HEK293 (cell line): ENCODE data around the gene RALGAPA2.

ENCODE experiments used
- GLI4 ChIP-seq: fragments of 450-650 bp; formaldehyde crosslinking; IDR thresholded peaks from 2 replicates; pipeline ENCODE4 v1.5.1; 2016; ENCODE audit warnings: missing biosample characterization, missing genetic modification characterization
- ZBTB48 ChIP-seq: fragments of 450-650 bp; formaldehyde crosslinking; IDR thresholded peaks from 2 replicates; pipeline ENCODE4 v1.5.1; 2016; ENCODE audit warnings: missing biosample characterization, missing genetic modification characterization
- ZNF114 ChIP-seq: fragments of 450-650 bp; formaldehyde crosslinking; IDR thresholded peaks from 2 replicates; pipeline ENCODE4 v1.5.0; 2017; ENCODE audit warnings: missing biosample characterization, missing genetic modification characterization
- ZNF292 ChIP-seq: fragments of 450-650 bp; formaldehyde crosslinking; IDR thresholded peaks from 2 replicates; pipeline ENCODE4 v1.5.1; 2016; ENCODE audit warnings: low read depth, missing biosample characterization, missing genetic modification characterization, borderline replicate concordance
- TF ChIP-seq, protein P1 (sequence below): fragments of 450-650 bp; formaldehyde crosslinking; IDR thresholded peaks from 2 replicates; pipeline ENCODE4 v1.5.1; 2017; ENCODE audit warnings: missing biosample characterization, mild to moderate bottlenecking, missing genetic modification characterization, moderate library complexity
- TF ChIP-seq, protein P2 (sequence below): fragments of 450-650 bp; formaldehyde crosslinking; IDR thresholded peaks from 2 replicates; pipeline ENCODE4 v1.5.1; 2016; ENCODE audit warnings: missing biosample characterization, missing genetic modification characterization
- TF ChIP-seq, protein P3 (sequence below): fragments of 450-650 bp; formaldehyde crosslinking; IDR thresholded peaks from 2 replicates; pipeline ENCODE4; 2016; ENCODE audit warnings: missing biosample characterization, missing genetic modification characterization

DNA sequence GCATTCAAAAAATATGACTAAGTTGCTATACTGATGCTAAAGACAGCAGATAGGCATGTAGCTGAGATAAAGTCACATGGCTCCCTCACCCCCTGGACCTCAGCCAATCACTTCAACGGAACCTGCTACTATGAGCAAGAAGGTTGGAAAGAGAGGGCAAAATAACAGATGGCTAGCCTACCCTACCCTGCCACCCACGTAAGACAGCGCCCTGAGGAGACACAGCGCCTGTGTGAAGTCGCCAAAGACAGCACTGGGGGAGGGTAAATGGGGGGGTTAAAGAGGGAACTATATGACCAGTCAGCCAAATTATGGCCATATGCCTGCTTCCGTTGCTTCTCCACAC, 163.2 kb downstream of the RALGAPA2 start:
- TF ChIP-seq GLI4 (tag by site-specific recombination) (no peak), ZNF114 (tag by site-specific recombination) (no peak), ZBTB48 (no peak), ZNF292 (tag by site-specific recombination) (no peak)
- TF ChIP-seq, protein P1, sequence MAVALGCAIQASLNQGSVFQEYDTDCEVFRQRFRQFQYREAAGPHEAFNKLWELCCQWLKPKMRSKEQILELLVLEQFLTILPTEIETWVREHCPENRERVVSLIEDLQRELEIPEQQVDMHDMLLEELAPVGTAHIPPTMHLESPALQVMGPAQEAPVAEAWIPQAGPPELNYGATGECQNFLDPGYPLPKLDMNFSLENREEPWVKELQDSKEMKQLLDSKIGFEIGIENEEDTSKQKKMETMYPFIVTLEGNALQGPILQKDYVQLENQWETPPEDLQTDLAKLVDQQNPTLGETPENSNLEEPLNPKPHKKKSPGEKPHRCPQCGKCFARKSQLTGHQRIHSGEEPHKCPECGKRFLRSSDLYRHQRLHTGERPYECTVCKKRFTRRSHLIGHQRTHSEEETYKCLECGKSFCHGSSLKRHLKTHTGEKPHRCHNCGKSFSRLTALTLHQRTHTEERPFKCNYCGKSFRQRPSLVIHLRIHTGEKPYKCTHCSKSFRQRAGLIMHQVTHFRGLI (tag by site-specific recombination) = no peak
- TF ChIP-seq, protein P2, sequence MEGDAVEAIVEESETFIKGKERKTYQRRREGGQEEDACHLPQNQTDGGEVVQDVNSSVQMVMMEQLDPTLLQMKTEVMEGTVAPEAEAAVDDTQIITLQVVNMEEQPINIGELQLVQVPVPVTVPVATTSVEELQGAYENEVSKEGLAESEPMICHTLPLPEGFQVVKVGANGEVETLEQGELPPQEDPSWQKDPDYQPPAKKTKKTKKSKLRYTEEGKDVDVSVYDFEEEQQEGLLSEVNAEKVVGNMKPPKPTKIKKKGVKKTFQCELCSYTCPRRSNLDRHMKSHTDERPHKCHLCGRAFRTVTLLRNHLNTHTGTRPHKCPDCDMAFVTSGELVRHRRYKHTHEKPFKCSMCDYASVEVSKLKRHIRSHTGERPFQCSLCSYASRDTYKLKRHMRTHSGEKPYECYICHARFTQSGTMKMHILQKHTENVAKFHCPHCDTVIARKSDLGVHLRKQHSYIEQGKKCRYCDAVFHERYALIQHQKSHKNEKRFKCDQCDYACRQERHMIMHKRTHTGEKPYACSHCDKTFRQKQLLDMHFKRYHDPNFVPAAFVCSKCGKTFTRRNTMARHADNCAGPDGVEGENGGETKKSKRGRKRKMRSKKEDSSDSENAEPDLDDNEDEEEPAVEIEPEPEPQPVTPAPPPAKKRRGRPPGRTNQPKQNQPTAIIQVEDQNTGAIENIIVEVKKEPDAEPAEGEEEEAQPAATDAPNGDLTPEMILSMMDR = no peak
- TF ChIP-seq, protein P3, sequence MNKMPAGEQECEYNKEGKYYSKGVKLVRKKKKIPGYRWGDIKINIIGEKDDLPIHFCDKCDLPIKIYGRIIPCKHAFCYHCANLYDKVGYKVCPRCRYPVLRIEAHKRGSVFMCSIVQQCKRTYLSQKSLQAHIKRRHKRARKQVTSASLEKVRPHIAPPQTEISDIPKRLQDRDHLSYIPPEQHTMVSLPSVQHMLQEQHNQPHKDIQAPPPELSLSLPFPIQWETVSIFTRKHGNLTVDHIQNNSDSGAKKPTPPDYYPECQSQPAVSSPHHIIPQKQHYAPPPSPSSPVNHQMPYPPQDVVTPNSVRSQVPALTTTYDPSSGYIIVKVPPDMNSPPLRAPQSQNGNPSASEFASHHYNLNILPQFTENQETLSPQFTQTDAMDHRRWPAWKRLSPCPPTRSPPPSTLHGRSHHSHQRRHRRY (tag by site-specific recombination) = no peak
